Stimulated activated CD8-positive, alpha-beta memory T cell treated with anti-CD3 and anti-CD28 coated beads, Interleukin-15, amount 100 ng/mL, for 24 hours (primary cell): Measurements from ENCODE around the gene OGFOD1.

Experiments used
- DNase-seq: peaks from one replicate; pipeline ENCODE4 v3.0.0-alpha.2; 2020; ENCODE audit warnings: low read depth

Gene OGFOD1

DNA sequence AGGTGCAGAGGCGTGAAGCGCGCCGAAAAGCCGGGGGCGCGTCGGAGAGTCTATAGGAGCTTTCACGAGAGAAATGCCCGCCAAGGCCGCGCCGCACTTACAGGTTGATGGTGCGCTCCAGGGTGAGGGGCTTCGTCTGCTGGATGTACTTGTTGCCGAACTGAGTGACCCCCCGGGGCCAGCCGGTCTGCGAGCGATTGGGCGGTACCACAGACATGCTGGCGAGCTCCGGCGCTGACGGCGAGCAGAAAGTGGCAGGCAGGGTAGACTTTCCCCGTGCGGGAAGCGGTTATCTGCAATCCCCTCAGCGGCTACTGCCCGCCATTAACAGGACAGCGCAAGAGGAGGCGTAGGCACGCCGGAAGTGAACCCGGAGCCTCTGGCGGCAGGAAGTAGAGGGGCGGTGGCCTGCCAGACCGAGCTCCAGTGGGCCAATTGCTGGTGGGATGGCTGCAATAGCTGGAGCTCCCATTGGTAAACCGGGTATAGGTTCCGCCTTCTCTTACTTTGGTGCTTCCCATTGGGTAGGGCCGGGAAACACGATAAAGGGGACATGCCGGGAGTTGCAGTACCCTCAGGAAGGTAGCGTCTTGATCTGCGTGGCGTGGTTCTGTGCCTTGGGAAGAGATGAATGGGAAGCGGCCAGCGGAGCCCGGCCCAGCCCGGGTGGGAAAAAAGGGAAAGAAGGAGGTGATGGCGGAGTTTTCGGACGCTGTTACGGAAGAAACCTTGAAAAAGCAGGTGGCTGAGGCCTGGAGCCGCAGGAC is at the start of gene OGFOD1, which contains the start of gene NUDT21:
TSS of gene OGFOD1 (plus strand) at position 569 of the 767 bp plus-strand sequence. CDS start at position 628, 59 bp downstream.
TSS of gene NUDT21 (minus strand) at position 347 of the 767 bp plus-strand sequence. CDS start at position 217, 130 bp downstream.
- peak; percentile 55 for DNase-seq

- DNase-seq, result no peak
Measured at GRCh38 chr16:56405977-56406672, 45.2 kb upstream of the OGFOD1 start.

GRCh38 chr16:56408379-56409098 is 42.8 kb upstream of the OGFOD1 start:
- no peak for DNase-seq

DNA sequence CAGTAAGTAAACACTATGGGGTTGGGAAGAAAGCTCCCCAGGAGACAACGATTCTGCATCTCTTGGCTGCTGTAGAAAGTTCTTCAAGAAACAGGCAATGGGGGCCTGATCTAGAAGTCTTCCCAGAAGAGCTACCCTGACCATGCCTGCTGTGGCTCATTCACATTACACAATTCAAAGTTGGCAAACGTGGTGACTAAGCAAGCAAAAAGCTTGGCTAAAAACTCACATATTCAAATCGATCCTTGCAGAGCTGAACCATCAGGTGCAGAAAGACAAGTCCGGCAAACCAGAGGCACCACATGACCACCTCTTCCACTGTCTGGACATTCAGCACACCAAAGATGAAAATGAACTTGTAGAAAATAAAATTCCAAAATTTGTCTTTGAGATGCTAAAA is 42.2 kb upstream of the OGFOD1 start:
- no peak for DNase-seq

DNA sequence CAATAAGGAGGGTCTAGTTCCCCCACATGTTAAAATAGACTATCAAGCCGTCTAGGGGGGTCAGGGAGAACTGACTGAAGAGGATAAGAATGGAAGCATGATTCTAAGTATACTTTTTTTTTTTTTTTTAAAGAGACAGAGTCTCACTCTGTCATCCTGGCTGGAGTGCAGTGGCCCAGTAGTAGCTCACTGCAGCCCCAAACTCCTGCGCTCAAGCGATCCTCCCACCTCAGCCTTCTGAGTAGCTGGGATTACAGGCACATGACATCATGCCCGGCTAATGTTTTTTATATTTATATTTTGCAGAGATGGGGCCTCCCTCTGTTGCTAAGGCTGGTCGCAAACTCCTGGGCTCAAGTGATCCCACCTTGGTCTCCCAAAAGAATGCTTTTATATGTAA is 40.2 kb upstream of the OGFOD1 start:
- no peak for DNase-seq

- DNase-seq, result no peak
Measured at GRCh38 chr16:56411624-56412023, 39.7 kb upstream of the OGFOD1 start.

DNA sequence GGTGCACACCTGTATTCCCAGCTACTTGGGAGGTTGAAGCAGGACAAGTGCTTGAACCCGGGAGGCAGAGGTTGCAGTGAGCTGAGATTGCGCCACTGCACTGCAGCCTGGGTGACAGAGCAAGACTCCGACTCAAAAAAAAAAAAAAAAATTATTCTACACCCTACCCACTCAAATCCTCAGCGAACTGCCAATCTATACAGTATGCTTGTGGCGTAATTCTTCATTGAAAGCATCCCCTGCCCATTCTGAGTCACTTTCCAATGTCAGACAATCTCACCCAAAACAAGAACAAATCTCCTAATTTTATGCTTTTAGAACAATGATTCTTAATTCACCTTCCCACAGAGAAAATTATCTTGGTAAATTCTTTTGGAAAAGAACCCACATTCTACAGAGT is 38.0 kb upstream of the OGFOD1 start:
- no peak for DNase-seq

- no peak for DNase-seq
Measured at GRCh38 chr16:56414366-56414765, 37.0 kb upstream of the OGFOD1 start.

- no peak for DNase-seq
Measured at GRCh38 chr16:56415875-56416274, 35.5 kb upstream of the OGFOD1 start.

GRCh38 chr16:56417138-56417537 is 34.2 kb upstream of the OGFOD1 start:
- no peak for DNase-seq

DNA sequence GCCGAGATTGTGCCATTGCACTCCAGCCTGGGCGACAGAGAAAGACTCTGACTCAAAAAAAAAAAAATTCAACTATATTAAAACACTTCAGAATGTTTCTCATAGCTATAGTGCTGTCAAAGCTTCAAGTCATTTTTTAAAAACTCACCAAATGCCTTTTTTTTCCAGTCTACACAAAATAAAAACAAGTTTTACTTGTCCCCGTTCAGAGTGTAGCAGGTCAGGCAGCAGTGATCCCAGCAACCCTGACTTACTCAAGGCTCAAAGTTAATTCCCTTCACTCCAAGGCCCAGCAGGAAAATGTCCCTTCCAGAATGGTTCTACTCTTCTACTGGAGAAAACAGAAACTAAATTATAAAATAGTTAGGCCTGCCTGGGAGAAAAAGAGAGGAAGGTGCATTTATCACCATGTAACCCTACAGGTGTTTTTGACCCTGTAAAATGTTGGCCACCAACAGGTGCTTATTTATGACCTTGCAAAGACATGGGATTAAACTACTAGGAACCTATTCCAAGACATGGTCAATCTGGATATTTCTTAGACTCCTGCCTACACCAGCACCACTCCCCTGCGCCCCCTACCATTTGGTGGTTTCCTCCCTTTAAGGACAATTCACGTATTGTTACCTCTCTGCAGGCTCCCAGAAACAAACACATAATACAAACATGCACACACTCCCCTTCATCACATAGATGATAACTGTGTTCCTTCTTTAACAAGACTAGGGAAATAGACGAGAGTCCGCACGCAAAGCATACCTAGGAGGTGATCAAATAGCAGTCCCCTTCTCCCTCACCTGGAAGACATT is 31.4 kb upstream of the OGFOD1 start:
- DNase-seq, result no peak

- DNase-seq, result no peak
Measured at GRCh38 chr16:56420613-56421012, 30.7 kb upstream of the OGFOD1 start.

- DNase-seq, result no peak
Measured at GRCh38 chr16:56421313-56421712, 30.0 kb upstream of the OGFOD1 start.

DNA sequence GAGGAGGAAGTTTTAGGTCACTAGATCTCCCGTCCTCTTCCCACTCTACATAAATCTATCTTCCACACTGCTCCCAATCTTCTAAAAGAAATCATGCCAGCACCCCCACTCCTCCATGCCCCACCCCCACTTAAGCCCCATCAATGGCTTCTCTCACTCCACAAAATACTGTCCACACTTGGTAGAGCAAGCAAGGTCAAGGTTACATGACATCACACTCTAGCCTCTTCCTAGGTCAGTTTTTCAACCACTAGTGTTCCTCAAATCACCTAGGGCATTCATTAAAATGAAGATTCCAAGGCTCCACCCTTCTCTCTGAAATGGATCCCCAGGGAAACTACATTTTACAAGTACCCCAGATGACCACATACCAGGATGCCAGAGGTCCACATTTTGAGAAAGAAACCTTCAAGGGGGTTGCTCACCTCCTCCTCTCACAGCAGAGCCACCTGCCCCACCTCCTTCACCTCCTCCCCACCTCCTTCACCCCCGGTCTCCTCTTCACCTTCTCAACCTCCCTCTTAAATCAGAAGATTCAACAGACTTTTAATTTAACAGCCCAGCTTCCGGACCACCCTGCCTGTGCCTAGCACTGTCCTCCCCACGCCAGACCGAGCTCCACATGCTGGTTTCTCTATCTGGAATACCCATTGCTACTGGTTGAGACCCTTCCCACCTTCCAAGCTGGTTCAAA is 29.2 kb upstream of the OGFOD1 start:
- DNase-seq, result no peak

DNA sequence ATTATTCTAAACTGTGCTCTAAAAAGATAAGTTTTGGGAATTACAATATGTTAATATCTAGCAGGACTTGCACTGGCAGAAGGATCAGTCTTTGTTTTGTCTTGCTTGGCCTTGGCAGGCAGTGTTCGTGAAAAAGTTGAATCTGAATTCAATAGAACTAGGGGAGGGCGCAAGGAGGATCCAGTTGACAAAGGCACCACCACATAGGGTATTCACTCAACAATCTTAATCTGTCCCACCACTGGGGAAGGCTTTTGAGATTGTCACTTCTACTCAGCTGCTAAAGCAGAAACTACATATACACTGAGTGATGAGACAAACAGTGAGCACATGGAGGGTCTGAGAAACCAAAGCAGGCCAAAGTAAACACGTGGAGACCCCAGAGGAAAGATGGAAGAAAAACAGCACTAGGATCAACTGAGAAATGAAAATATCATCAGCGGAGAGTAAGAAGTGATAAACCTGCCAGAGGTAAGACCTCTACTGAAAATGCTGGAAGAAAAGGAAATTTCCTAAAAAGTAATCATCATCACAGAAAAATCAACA is 28.4 kb upstream of the OGFOD1 start:
- no peak for DNase-seq

DNA sequence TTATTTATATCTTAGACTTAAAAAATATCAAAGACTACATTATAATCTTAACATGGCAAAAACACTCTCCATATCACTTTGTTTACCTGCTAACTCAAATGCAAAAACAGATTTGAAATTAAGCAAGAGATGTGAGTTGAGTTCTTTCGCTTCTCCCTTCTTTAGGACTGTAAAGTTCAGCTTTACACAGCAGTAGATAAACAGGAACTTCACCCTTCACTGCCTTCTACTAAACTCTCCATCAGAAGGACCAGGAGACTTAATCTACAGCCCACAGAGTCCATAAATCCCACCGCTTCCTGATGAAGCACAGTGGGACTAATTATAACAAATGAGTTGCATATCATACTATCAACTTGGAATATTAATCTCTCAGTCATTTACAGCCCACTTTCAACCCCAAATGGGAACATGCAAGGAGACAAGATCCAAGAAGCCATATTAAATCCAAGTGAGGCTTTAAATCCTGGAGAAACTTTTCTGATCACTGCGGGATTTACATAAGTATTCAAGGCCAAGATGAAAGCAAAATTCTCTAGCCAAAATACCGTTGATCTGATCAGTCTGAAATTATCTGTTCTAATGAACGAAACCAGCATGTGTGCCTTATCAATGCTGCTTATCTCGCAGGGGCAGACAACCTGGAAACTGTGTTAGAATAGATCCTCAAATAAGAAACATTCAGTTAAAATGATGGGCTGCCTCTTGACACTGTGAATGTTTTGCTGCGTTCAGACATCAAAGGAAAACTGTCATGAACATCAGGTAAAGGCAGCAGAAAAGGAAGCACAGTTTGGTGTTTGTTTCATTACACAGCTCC is 27.6 kb upstream of the OGFOD1 start:
- DNase-seq, result no peak

DNA sequence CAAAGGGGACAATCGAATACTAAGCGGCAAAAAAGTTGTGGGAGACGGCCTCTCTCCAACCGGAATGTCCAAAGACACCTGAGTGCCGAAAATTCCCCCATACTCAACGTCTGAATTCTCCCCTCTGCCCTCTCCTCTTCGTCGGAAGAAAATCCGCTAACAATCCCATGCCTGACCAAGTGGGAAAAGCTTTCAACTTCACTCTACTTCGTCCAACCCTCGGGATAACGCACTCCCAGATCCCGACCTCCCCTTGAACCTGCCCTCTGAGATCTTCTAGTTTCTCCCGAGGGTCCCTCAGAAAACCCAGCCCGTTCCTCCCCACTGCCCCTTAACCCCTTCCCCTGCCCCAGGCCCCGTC is 27.0 kb upstream of the OGFOD1 start:
- no peak for DNase-seq

DNA sequence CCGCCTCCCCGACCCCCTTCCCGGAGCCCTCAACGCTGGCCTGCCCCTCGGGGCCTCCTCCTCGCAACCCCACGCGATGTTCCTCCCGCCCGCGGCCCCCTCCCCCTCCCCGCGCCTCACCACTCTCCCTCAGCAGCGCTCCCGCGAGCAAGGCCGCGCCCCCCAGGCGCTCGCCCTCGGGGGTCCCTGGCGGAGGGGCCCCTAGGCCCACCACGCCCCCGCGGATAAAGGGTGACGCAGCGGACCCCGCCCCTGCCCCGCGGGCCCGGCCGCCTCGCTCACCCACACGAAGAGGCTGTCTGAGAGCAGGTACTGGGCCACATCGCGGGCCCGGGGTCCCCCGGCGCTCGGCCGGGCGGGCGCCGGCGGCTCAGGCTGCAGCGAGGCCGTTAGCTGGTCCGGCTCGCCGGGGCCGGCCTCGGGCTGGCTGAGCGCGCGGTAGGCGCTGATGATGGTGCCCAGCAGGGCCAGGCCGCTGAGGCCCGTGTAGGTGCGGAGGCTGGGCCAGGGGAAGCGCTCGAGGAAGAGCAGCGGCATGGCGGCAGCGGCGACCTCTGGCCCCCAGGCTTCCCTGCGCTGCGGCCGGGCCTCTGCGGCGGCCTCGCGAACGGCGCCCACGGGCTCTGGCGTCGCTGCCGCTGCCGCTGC is 26.4 kb upstream of the OGFOD1 start:
- DNase-seq, result peak; percentile 18

GRCh38 chr16:56425439-56425832 is 25.9 kb upstream of the OGFOD1 start, which contains the start of gene AMFR:
Gene AMFR (minus strand): TSS chr16:56425545. CDS start chr16:56425327, 218 bp downstream.
- peak; percentile 48 for DNase-seq

GRCh38 chr16:56426585-56426984 is 24.8 kb upstream of the OGFOD1 start:
- no peak for DNase-seq
